Glomerular visceral epithelial cell (primary cell): ENCODE results near the gene AIM2.
"Not testable (repeated sequence)": the region's sequence is repeated elsewhere in the genome, so short reads cannot be mapped to it uniquely, and the experiment has no call there.

Experiments
- DNase-seq: peaks from one replicate; pipeline ENCODE4 v3.0.0-alpha.2; 2016; ENCODE audit errors: extremely low spot score

The AIM2 gene

GRCh38 chr1:159079525-159079924 is 3.0 kb upstream of the AIM2 start:
- no peak for DNase-seq

DNA sequence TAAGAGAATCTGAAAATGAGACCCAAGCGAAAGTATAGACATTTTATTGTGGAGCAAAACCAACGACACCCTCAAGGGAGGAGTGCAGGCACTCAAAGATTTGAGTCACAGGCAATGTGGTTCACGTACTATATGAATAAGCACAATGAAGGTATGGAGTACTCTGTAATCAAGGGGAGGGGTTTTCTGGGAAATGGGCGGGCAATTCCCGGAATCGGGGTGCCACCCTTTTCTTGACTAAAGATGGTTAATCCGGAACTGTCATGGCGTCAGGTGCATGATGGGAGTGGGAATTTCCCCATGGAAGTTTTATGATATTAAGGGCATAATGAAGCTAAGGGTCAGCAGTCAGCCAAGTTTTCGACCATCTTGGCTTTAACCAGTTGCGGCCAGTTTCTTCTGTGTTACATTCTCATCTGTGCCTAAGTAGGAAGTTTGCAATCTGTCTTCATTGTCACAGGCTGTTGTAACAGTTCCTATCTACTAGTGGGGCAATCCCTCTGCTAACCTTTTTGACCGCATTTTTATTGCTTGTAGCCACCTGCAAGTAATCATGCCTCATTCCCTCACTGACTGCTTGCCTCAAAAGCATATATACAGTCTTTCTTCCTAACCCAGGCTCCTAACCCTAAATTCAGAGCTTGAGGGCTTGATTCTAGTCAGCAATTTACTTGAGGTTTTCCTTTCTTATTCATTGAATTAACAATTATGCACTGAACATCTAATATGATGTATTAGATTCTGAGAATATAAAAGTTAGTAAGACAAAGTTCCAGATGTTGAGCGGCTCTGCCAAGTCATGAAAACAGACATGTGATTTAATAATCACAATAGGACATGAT is 775 bp upstream of the AIM2 start:
- DNase-seq, result no peak

GRCh38 chr1:159071970-159072582 is 4.5 kb downstream of the AIM2 start:
- DNase-seq, result peak; percentile 57

GRCh38 chr1:159068886-159069285 is 7.7 kb downstream of the AIM2 start:
- no peak for DNase-seq

GRCh38 chr1:159067699-159068621 is 8.6 kb downstream of the AIM2 start:
- DNase-seq, result no peak

GRCh38 chr1:159066108-159066507 is 10.5 kb downstream of the AIM2 start:
- DNase-seq, result no peak

- no peak for DNase-seq
Observed at GRCh38 chr1:159065106-159065505, 11.5 kb downstream of the AIM2 start.

DNA sequence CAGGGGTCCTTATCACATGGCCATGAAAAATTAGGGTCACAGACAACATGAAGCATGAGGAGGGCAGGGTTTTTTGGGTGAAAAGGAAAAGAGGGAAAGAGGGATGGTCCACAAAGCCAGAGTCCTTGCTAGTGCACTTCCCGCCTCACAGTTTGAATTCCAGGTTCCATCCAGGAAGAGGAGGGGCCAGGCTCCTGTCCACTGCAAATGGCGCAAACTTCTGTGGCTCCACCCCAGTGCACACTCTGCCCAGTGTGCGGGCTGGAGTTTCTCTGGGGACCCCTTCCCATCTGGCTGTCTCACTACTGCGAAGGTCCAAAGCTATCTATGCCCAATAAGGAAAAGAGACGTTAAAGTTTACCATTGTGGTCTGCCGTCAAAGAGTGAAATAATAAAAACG is 17.8 kb downstream of the AIM2 start:
- no peak for DNase-seq

- DNase-seq, result no peak
Observed at GRCh38 chr1:159056069-159056698, 20.4 kb downstream of the AIM2 start.

- no peak for DNase-seq
Observed at GRCh38 chr1:159055181-159055641, 21.4 kb downstream of the AIM2 start.

DNA sequence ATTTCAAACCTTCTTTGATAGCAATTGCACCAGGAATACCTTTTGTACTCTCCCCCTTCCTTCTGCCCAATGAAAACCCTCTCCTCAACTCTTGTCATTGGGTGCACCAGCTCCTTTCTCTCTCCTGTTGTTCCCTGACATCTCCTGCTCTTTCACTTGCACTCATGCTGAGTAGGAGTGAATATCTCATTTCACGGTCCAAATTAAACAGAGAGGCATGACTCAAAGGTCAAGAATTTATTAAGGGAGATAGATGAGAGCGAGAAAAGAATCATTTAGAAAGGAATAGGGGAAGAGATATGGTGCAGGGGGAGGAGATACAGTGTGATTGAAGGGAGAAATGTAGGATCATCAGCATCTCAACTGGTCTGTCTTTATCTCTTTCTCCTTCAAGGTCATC is 22.1 kb downstream of the AIM2 start:
- no peak for DNase-seq

DNA sequence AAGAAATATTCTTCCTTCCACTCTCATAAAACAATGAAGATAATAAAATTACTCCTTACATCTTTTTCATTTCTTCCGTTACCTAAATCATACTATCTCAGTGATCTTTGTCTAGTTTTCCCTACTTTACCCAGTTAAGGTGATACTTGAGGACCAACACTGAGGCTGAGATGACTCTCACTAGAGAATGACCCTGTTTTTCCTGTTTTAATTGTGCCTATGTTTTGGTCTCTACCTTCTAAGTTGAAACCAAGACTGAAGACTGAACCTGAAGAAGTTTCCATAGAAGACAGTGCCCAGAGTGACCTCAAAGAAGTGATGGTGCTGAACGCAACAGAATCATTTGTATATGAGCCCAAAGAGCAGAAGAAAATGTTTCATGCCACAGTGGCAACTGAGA is 25.1 kb downstream of the AIM2 start:
- no peak for DNase-seq

GRCh38 chr1:159046486-159046885 is 30.1 kb downstream of the AIM2 start:
- DNase-seq, result not testable (repeated sequence)

DNA sequence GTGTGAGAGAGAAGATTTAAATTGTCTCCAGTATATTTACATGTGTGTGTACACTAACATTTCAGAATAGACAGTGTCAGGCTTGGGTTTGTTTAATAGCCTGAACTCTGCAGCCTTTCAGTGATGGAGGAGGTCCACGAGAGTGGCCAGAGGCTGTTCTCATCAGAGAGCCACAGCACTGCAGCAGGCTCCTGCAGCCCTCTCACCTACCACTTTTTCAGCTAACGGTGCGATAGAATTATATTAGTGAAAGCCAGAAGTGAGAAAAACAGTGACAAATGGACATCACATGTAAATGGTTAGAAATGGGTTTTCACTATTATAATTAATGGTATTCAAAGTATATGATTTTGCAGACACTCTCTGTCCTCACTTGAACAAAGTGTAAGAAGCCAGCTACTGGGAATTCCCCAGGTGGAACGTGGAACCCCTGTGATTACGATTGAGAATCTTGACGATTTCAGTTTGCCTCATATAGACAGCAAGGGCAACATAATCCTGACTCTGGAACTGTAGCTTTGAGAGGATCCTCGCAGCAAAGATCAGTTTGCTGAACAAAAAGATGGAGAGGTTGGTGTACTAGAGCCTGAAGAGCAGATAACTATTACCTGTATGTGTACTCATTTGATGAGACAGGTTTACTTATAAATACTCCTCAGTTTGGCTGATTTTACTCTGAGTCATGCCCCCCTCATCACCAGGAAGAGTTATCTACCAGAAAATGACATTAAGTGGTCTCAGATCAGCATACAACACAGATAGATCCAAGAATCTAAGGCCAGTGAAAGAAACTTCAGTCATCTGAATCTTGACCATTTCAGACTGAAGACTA is 35.5 kb downstream of the AIM2 start:
- DNase-seq, result no peak

GRCh38 chr1:159040206-159040605 is 36.4 kb downstream of the AIM2 start:
- no peak for DNase-seq

DNA sequence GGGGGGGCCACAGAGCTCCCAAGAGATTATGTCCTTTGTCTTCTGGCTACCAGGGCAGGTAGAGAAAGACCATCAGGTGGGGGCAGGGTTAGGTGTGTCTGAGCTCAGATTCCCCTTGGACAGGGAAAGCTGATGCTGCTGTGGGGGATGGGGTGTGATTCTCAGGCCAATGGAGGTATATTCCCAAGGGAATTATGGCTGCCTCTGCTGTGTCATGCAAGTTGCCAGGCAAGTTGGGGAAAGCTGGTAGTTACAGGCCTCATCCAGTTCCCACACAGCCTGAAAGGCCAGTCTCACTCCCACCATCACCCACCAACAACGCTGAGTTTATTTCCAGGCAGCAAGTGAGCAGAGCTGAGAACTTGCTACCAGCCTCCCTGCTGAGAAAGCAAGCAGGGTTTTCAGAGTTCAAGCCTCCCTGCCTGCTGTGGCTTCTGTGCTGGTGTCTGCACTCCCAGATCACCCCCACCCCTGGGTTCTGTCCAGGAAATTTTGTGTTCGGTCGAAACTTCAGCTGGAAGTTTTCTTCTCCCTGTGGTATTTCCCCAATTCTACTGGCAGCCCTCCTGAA is 45.6 kb downstream of the AIM2 start:
- DNase-seq, result no peak

- DNase-seq, result no peak
Observed at GRCh38 chr1:159030311-159030710, 46.3 kb downstream of the AIM2 start.

- DNase-seq, result not testable (repeated sequence)
Observed at GRCh38 chr1:159026841-159027240, 49.7 kb downstream of the AIM2 start.

- DNase-seq, result no peak
Observed at GRCh38 chr1:159025043-159025442, 51.5 kb downstream of the AIM2 start.

- DNase-seq, result no peak
Observed at GRCh38 chr1:159023723-159024122, 52.8 kb downstream of the AIM2 start.
